ENCODE data around the gene CST7. TPM values are rescaled to one million over a fixed set of nuclear protein-coding genes. Genes with fewer than 3 reads are reported as not detected.

Gene CST7
- total and polyA plus RNA-seq, 10 of the 15 experiments (the other 5 are each of a cell fraction or from before 2014, with no cell fraction given): 0.69 TPM; not detected in 9

- TF ChIP-seq CTCF (IDR thresholded peaks at IDR 0.05 in 2 of 3, conservative IDR thresholded peaks at IDR 0.05 in 1 of 3; ENCODE audit: control insufficient read depth in 2 of 3, extremely low read depth in 1 of 3, insufficient read depth in 1 of 3, low read depth in 3 of 3, low read length in 3 of 3) (no peak), FOXK2 (IDR thresholded peaks at IDR 0.05) (no peak), GABPA (IDR thresholded peaks at IDR 0.05; ENCODE audit: low read depth) (no peak), MEF2A (IDR thresholded peaks at IDR 0.05; ENCODE audit: insufficient read depth, low read depth, low read length) (no peak), JUND (IDR thresholded peaks at IDR 0.05; ENCODE audit: low read depth, low read length) (no peak), POLR2A (IDR thresholded peaks at IDR 0.05; ENCODE audit: low read depth, low read length) (no peak), IRF3 (IDR thresholded peaks at IDR 0.05) (no peak), HCFC1 (IDR thresholded peaks at IDR 0.05; ENCODE audit: low read length) (no peak), FOXM1 (IDR thresholded peaks at IDR 0.05; ENCODE audit: low read depth, low read length) (no peak)
- intact Hi-C loops (cut with micrococcal nuclease; ENCODE audit: unreplicated experiment): no loop called here
- no peaks in the 10 kb centered on the region for H4K20me1 ChIP-seq (ENCODE audit: control insufficient read depth, insufficient read depth)
- ATAC-seq: no peak
- no peaks in the 10 kb centered on the region for H3K79me2 ChIP-seq (ENCODE audit: control insufficient read depth, insufficient read depth, low read length)
- no peak overlapping the region for H3K27ac ChIP-seq (ENCODE audit: control insufficient read depth, insufficient read depth)
- BruUV-seq (replicated peaks): no TSS peak
- WGBS (ENCODE audit: insufficient coverage, insufficient replicate concordance, low lambda C conversion rate, missing lambda C conversion rate): 23% methylated on average over 4 of the region's 4 CpGs
- DNase-seq (ENCODE audit: low read depth, low spot score): no peak
- H3K4me2 ChIP-seq (ENCODE audit: control insufficient read depth, insufficient read depth): no peak overlapping the region
- ChIA-PET RAD21 (ENCODE audit: unreplicated experiment) (no interaction called here), POLR2A (no interaction called here), SMC1A (ENCODE audit: uncharacterized antibody, unreplicated experiment) (no interaction called here), CTCF (interaction anchor here (0.6 to 0.7 kb wide), 2 partner anchors 9 to 23 kb away, joined by 3 read pairs; no protein-coding TSS in a partner anchor)
- no peaks in the 10 kb centered on the region for H3K36me3 ChIP-seq (ENCODE audit: control insufficient read depth in 2 of 2, insufficient read depth in 2 of 2, low read length in 1 of 2)
- H3K4me1 ChIP-seq (ENCODE audit: control insufficient read depth, insufficient read depth, low read length): no peaks in the 10 kb centered on the region
- H3K4me3 ChIP-seq: no peak overlapping the region
- no peak for FAIRE-seq
- H3K9ac ChIP-seq (ENCODE audit: control insufficient read depth, insufficient read depth, low read length): no peak overlapping the region
- no peaks in the 10 kb centered on the region for H3K27me3 ChIP-seq (replicated peaks in 1 of 2; ENCODE audit: control insufficient read depth in 2 of 2, insufficient read depth in 2 of 2, low read length in 1 of 2)
- in situ Hi-C loops (cut with MboI): no loop called here
- no peaks in the 10 kb centered on the region; the same call in 1 of the 3 replicates for H3K9me3 ChIP-seq (replicated peaks; ENCODE audit: control insufficient read depth, insufficient read depth, low read length)
- no peak overlapping the region for H2AFZ ChIP-seq (ENCODE audit: control insufficient read depth, low read depth, low read length)
Measured at GRCh38 chr20:24939036-24939435, 10.0 kb upstream of the CST7 start.
